Stimulated activated CD4-positive, alpha-beta T cell treated with anti-CD3 and anti-CD28 coated beads, Interleukin-2, amount 100 ng/mL, for 24 hours (primary cell): Measurements from ENCODE around the gene TRIP6.

Experiments used
- DNase-seq, 2 donors: peaks; one replicate each; pipeline ENCODE4 v3.0.0-alpha.2; 2020

The TRIP6 gene

DNA sequence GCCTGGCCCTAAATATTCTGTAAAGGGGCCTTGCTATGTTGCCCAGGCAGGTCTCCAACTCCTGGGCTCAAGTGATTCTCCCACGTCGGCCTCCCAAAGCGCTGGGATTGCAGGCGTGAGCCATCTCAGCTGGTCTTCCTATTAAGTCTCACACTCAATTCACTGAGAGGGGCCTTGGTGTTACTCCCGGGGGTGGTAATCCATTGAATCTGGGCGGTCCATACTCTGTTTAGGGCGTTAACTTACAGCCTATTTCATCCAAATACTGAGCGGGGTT, 7.1 kb downstream of the TRIP6 start:
- DNase-seq = no peak

DNA sequence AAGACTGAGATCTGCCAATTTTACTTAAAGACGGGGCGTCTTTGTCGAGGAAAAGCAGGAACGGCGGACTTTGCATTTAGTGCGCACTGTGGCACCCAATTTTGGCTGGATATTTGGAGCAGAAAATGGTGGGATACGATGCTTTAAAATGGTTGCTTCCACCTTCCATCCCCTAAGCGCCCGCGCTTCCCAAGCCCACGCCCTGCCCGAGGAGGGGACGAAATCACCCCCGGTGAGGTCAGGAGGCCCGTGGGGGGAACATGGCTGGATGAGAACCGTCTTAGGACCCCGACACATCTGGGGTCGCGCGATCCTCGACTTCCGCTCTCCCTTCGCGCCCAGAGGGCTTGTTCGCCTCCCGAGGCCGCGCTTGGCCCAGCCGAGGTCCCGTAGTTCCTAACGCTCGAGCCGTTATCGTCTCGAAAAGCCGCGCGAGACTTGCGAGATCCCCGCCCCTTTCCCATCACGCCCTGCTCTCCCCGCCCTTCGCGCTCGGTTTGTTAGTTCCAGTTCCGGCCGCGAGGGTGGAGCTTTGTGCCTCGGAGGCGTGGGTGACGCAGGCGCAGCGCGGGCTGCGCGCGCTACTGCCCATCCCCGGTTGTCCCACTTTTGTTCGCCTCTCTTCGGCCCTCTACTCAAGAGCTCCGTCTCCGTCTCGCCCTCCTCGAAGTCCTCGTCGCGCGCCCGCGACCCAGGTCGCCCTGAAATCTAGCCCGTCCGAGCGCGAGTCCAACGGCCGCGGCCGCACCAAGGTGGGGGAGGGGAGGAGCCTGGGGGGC, 7.6 kb downstream of the TRIP6 start, which contains the start of gene SRRT:
Gene SRRT (plus strand): TSS at position 527 of the 779 bp plus-strand sequence. CDS start 488 bp downstream, outside the sequence.
- DNase-seq = peak; percentile 99

DNA sequence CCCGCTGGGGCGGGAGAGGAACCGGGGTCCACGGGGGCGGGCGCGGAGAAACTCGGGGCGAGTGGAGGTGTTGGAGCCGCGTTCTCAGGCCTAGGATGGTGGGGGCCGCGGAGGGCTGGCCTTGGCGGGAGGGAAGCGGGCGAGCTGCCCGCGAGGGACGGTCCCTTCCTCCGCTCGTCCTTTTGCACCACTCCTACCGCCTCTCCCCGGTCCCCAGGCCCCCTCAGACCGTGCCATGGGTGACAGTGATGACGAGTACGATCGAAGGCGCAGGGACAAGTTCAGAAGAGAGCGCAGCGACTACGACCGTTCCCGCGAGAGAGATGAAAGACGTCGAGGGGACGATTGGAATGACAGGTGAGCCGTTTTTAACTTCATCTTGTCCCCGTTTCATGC, 8.2 kb downstream of the TRIP6 start:
- DNase-seq = peak in 1 of 2 donors; percentile 51

DNA sequence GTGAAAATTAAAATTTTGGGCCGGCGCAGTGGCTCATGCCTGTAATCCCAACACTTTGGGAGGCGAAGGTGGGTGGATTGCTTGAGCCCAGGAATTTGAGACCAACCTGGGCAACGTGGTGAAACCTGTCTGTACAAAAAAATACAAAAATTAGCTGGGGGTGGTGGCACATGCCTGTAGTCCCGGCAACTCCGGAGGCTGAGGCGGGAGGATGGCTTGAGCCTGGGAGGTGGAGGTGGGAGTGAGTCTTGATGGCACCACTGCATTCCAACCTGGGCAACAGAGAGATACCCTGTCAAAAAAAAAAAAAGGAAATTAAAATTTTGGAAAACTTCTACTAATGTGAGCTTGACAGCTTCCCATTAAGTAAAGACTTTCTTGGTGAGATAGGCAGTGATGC, 10.8 kb downstream of the TRIP6 start:
- no peak for DNase-seq

DNA sequence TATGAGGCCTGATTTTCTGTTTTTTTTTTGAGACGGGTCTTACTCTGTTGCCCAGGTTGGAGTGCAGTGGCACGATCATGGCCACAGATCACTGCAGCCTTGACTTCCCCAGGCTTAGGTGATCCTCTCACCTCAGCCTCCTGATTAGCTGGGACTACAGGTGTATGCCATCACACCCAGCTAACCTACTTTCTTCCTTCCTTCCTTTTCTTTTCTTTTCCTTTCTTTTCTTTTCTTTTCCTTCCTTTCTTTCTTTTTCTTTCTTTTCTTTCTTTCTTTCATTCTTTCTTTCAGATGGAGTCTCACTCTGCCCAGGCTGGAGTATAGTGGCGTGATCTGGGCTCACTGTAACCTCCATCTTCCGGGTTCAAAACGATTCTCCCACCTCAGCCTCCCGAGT, 11.5 kb downstream of the TRIP6 start:
- no peak for DNase-seq

DNA sequence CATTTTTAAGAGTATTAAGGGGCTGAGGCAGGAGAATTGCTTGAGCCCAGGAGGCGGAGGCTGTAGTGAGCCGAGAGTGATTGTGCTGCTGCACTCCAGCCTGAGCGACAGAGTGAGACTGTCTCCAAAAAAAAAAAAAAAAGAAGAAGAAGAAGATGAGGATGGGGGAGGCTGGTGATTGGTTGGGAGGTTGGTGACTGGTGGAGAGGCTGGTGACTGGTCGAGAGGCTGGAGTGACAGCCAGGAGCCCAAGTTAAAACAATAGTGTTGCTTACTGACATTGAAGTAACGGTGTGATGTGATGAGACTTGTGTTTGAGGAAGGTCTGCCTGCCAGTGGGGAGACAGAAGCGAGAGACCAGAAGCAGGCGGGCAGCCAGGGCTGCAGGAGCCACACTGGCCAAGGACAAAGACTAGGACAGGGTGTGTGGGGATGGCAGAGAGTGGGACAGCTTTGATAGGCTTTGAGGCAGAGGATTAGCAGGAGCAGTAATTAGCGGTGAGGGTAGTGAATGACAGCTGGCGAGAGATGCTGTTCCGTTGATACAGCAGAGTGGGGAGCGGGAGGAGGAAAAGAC, 12.6 kb downstream of the TRIP6 start:
- no peak for DNase-seq

DNA sequence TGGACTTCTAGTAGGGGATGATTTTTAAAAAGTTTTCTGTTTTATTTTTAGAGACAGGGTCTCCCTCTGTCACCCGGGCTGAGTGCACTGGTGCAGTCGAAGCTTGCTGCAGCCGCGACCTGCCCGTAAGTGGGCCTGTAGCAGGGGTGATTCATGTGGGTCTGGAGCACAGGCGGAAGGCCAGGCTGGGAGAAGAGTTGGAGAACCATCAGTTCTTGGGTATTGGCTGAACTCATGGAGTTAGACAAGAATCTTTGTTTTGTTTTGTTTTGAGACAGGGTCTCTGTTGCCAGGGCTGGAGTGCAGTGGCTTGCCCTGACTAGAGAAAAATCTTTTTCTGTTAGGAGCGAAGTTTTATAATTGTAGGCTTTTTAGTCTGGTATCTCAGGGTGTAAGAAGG, 13.5 kb downstream of the TRIP6 start:
- no peak for DNase-seq

DNA sequence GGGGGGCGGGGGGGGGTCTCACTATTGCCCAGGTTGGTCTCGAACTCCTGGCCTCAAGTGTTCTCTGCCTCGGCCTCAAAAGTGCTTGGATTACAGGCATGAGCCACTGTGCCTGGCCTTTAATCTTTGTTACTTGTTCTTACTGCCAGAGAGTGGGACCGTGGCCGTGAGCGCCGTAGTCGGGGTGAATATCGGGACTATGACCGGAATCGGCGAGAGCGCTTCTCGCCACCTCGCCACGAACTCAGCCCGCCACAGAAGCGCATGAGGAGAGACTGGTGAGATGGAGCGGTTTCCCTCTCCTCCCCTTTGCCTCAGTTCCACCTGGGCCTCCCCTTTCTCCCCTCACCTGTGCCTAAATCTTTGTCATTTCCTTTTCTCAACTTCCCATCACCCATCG, 13.9 kb downstream of the TRIP6 start:
- DNase-seq = no peak

DNA sequence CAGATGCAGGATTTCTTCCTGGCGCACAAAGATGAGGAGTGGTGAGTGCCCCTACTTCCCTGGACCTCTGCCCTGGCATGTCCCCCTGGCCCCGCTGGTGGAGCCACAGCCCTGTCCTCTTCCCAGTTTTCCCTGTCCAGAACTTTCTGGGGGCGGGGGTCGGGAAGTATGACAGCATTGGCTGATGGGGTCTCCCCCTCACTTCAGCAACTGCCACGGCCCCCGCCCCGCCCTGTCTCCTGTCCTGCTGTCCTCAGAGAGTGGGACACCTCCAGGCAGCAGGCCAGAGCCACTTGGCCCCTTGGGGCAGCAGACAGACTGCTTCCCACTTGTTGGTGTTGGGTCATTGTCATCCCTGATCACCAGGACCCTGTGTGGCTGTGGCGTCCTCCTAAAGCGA, 15.0 kb downstream of the TRIP6 start:
- no peak for DNase-seq

DNA sequence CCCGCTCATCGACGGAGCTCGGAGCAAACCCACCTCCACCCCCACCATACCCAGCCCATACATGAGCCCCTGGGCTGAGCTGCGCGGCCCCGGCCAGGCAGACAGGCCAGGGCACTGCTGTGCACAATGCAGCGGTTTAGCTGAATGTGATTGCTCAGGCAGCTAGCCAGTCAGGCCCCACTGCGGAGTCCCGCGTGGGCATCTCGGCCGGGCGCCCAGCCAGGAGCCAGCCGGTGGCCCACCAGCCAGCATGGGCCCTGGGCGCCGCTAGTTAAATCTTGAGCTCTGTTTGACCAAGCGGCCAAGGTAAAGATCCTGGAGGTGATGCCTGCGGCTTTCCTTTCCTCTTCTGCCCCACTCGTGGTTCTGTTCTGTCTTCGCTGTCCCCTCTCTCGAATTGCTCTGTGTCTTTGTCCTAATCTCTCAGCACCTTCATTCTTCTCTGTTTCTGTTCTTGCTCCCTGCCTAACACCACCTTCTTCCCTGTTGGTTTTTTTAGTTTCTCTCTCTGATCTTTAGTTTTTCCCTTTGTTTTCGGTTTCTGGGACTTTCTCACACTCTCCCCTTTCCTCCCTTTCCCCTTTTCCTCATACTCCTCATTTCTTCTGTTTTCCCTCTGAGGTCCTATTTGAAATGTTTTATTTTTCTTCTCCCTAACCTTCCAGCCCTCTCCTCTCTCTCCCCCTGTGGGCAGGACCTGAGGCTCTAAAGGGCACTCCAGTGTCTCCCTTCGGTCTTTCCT, 15.8 kb downstream of the TRIP6 start:
- no peak for DNase-seq

DNA sequence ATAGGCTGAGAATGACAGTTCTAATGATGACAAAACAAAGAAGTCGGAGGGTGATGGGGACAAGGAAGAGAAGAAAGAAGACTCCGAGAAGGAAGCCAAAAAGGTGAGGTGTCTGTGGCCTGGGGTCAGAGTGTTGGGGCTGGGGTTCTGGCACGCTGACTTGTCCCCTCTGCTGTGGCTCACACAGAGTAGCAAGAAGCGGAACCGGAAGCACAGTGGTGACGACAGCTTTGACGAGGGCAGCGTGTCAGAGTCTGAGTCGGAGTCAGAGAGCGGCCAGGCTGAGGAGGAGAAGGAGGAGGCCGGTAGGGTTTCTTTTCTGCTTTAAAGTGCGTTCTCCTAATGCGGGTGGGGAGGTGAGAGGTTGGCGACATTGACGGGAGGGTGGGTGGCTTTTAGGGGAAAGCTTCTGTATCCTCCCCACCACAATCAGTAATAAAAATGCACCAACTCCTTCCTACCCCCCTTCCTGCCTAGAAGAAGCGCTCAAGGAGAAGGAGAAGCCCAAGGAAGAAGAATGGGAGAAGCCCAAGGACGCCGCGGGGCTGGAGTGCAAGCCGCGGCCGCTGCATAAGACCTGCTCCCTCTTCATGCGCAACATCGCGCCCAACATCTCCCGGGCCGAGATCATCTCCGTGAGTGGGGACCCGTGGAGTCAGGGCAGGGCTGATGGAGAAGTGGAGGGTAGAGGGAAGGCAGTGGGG, 17.7 kb downstream of the TRIP6 start:
- DNase-seq = no peak

DNA sequence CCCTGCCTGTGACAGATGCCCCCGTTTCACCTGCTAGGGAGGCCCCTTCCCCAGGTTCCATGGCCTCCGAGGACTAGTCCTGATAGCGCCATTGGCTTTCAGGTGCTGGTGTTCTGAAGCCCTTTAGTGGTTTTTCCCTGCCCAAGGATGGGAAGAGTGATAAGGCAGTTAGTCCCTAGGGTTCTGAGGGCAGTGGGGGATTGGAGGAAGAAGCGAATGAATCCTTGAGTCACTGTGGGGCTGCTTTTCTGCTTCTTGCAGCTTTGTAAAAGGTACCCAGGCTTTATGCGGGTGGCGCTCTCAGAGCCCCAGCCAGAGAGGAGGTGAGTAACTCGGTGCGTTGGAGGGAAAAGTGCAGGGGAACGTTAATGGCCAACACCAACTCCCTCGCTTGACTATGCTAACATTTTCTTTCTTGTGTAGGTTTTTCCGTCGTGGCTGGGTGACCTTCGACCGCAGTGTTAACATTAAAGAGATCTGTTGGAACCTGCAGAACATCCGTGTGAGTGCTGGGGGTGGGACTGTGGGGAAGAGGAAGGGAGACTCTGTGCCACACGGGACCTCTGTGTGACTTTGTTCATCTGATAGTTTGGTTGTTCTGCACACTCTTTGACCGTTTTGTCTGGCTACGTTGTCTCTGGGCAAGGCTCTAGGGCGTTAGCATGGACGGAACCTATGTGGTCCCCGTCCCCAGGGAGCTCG, 18.4 kb downstream of the TRIP6 start:
- DNase-seq = no peak

DNA sequence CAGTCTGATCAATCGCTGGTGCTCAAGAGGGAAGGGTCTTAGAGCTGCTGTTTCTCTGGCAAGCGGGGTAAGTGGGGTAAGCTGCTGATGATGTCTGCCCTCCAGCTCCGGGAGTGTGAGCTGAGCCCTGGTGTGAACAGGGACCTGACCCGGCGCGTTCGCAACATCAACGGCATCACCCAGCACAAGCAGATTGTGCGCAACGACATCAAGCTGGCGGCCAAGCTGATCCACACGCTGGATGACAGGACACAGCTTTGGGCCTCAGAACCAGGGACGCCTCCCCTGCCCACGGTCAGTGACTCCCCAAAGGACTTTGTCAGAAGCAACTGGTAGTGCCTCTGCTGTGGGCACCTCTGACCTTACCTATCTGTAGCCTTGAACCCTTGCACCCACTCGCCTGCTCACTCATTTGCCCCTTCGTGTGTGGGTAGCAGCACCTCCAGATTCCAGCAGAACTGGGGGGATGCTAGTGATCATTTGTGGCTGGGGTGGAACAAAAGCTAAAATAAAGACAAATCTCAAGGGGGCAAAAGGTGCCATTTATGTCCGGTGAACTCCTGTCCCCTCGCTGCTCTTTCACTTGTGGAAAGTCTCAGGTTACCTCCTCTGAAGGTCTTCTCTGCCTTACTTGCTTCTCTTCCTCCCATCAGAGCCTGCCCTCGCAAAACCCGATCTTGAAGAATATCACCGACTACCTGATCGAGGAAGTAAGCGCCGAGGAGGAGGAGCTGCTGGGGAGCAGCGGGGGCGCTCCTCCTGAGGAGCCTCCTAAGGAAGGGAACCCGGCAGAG, 19.2 kb downstream of the TRIP6 start:
- DNase-seq = no peak

DNA sequence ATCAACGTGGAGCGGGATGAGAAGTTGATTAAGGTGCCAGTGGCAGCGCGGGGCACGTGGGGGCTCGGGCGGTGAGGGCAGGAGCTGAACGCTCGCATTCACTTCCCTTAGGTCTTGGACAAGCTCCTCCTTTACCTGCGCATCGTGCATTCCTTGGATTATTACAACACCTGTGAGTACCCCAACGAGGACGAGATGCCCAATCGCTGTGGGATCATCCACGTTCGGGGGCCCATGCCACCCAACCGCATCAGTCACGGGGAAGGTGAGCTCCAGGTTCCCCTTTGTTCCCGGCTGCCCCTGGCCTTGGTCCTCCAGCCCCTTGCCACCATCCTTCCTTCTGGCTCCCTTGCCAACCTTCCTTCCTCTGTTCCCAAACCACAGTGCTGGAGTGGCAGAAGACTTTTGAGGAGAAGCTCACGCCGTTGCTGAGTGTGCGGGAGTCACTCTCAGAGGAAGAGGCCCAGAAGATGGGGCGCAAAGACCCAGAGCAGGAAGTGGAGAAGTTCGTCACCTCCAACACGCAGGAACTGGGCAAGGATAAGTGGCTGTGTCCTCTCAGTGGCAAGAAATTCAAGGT, 19.8 kb downstream of the TRIP6 start:
- no peak for DNase-seq

DNA sequence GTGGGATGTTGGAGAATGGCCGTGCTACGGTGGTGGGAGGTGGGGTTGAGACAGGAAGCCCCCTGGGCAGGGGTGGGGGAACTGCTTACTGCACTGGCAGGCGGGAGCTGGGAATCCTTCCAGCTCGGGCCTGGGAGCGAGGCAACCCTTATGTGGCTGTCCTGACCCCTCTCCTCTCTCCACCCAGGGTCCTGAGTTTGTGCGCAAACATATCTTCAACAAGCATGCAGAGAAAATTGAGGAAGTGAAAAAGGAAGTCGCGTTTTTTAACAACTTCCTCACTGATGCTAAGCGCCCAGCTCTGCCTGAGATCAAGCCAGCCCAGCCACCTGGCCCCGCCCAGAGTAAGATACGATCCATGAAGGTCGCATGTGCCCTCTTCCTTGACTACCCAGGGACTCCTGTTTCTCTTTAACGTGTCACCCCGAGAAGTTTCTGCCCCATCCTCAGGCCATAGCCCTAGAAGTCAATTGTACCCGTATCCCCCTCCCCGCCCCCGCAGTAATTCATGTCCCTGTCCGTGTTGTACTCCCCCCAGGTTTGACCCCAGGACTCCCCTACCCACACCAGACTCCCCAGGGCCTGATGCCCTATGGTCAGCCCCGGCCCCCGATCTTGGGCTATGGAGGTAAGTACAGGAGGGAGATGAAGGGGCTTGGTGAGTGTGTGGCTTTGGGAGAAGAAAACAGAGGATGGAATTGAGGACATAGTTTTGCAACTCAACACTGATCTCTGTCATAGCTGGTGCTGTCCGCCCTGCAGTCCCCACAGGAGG, 20.5 kb downstream of the TRIP6 start:
- DNase-seq = peak; percentile 48 to 65

DNA sequence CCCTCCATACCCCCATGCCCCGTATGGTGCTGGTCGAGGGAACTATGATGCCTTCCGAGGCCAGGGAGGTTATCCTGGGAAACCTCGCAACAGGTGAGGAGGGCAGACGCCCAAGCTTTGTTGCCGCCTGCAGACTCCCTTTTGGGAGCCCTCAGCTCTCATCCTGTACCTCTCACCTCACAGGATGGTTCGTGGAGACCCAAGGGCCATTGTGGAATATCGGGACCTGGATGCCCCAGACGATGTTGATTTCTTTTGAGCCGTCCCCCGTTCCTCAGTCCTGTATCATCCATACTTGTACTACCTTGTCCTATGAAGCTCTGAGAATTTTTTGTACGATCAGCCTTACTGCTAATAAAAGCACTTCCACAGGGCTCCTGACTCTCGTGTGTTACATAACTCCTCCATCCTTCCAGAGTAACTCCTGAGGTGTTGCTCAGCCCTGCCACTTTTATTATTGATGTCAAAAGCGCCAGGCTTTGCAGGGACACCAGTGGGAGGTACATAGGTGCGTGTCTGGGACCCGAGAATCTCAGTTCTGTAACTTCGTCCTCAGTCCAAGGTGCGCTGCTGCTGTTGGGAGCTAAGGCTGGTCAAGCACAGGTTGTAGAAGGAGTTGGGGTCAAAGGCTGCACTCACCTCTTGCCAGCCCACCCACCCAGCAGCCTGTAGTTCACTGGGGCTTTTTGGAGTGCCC, 21.3 kb downstream of the TRIP6 start:
- DNase-seq = no peak

DNA sequence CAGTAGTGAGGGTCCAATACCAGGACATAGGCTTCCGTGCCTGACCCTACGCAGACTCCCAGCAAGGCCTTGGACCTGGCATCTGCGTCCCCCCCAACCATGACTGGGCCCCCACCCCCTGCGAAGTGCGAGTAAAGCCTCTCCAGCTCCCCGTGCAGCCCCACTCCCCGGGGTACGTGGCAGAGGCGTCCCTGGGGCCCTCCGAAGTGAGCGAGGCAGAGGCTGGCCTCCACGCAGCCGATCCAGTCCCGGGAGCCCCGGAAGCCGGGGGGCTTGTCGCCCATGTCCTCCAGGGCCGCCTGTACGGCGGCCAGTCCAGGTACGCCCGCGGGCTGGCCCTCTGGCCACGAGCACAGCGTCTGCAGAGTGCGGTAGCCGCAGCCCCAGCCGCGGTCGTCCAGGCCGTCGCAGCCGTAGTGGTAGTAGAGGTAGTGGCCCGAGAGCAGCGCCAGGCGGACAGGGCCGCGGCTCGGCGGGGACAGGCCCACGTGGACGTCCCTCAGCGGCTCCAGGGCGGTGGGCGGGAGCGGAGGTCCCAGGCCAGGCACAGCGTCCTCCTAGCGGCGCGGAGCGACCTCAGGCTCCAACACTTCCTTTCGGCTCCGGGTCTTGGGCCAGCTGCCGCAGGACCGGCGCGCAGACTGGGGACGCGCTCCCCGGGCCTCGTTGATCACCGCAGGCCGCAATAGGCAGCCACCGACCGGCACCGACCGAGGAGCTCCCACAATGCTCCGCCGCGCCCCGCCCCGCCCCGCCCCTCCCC, 22.0 kb downstream of the TRIP6 start, which contains the start of gene UFSP1:
Gene UFSP1 (minus strand): TSS at position 728 of the 763 bp plus-strand sequence. CDS start 444 bp downstream, at position 284.
- DNase-seq = no peak

DNA sequence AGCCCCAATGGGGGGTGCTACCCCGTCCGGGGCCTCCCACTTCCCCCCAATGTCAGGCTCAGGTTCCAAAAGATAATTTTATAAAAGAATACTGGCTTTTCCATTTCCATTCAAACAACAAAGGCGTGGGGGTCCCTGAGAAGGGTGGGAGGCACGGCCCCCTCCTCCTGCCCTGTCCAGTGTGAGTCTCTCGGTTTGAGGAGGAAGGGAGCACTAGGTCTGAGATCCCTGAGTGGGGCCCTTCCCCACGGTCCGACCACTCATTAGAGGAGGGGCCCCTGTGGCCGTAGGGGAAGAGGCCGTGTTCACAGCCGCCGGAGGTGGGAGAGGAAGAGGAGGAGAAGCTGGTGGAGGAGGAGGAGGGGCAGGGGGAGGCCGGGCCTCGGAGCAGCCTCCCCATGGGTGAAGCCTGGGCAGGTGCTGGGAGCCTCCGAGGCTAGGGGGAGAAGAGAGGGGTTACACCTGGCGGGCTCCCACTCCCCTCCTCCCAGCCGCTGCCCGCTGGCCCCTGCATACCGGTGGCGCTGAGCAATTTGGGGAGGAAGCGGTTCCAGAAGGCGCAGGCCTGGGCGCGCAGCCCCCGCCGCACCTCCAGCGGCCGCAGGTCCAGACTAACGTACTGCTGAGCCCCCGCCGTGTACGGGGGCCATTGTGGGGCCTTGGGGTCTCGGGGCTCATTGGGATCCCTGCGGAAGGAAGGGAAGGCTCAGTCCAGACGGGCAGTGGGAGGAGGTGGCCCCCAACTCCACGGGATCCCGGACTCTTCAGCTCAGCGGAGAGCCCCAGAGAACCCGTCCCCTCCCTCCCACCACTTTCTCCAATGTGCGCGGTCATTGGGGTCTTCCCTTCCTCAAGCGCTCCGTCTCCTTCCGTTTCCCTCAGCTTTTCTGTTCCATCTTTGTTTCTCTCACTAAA, 23.7 kb downstream of the TRIP6 start:
- no peak for DNase-seq
